ENCODE data around the gene ELMO3. TPM values are rescaled to one million over a fixed set of nuclear protein-coding genes. Genes with fewer than 3 reads are reported as not detected.
A peak's percentile ranks its signal among the peaks of the same experiment; 100 is the strongest.

ELMO3 gene
- total and polyA plus RNA-seq, 2 of the 13 experiments (the other 11 are each of a cell fraction or from before 2014, with no cell fraction given): 2.6 to 4.0 TPM

GRCh38 chr16:67177743-67178699, 20.9 kb upstream of the ELMO3 start (continued):
- peak; percentile 28; the same call in 1 of the 2 replicates for TF ChIP-seq KMT2B (CRISPR knock-in tag; IDR thresholded peaks at IDR 0.05)
- peak; percentile 65; the same call in 1 of the 2 replicates for TF ChIP-seq GABPB1 (CRISPR knock-in tag; IDR thresholded peaks at IDR 0.05)
- no peak for TF ChIP-seq CBX5 (CRISPR knock-in tag; IDR thresholded peaks at IDR 0.05; ENCODE audit: borderline replicate concordance)
- no peak for TF ChIP-seq SUZ12 (IDR thresholded peaks at IDR 0.05; ENCODE audit: low read depth, low read length)
- no peak for TF ChIP-seq NFE2L1 (CRISPR knock-in tag; IDR thresholded peaks at IDR 0.05; ENCODE audit: borderline replicate concordance)
- TF ChIP-seq PRDM10 (CRISPR knock-in tag; IDR thresholded peaks at IDR 0.05; ENCODE audit: low read depth): no peak
- TF ChIP-seq CAMTA2 (CRISPR knock-in tag; IDR thresholded peaks at IDR 0.05; ENCODE audit: borderline replicate concordance): 0 out of 2 replicates have a peak, but pooled peaks have one; percentile 53
- TF ChIP-seq RELA (CRISPR knock-in tag; IDR thresholded peaks at IDR 0.05): 0 out of 2 replicates have a peak, but pooled peaks have one; percentile 28
- peak; percentile 55; the same call in 1 of the 2 replicates for TF ChIP-seq POLR2AphosphoS5 (IDR thresholded peaks at IDR 0.05; ENCODE audit: low read depth, low read length)
- TF ChIP-seq ZNF550 (CRISPR knock-in tag; IDR thresholded peaks at IDR 0.05; ENCODE audit: borderline replicate concordance): 0 out of 2 replicates have a peak, but pooled peaks have one; percentile 47
- TF ChIP-seq HIVEP1 (CRISPR knock-in tag; IDR thresholded peaks at IDR 0.05): no peak
- peak; percentile 85 for TF ChIP-seq HBP1 (CRISPR knock-in tag; IDR thresholded peaks at IDR 0.05; ENCODE audit: low read depth)
- TF ChIP-seq SALL2 (CRISPR knock-in tag; IDR thresholded peaks at IDR 0.05): 0 out of 2 replicates have a peak, but pooled peaks have one; percentile 48
- no peak for TF ChIP-seq GLI4 (CRISPR knock-in tag; IDR thresholded peaks at IDR 0.05; ENCODE audit: borderline replicate concordance)
- TF ChIP-seq ZNF597 (CRISPR knock-in tag; IDR thresholded peaks at IDR 0.05): no peak
- TF ChIP-seq RAD21 (CRISPR knock-in tag; IDR thresholded peaks at IDR 0.05): no peak; the same call in 1 of the 2 replicates
- peak; percentile 74; the same call in 1 of the 2 replicates for TF ChIP-seq ZNF772 (CRISPR knock-in tag; IDR thresholded peaks at IDR 0.05)
- TF ChIP-seq ELF3 (CRISPR knock-in tag; IDR thresholded peaks at IDR 0.05): 0 out of 2 replicates have a peak, but pooled peaks have one; percentile 21
- peak; percentile 73 for TF ChIP-seq AGO2 (optimal IDR thresholded peaks at IDR 0.05; ENCODE audit: low read depth, low read length)
- TF ChIP-seq EP300 (IDR thresholded peaks at IDR 0.05; ENCODE audit: low read depth in 2 of 2, low read length in 2 of 2): no peak
- no peak for TF ChIP-seq EP300 (CRISPR knock-in tag; IDR thresholded peaks at IDR 0.05; ENCODE audit: borderline replicate concordance)
- no peak; the same call in 1 of the 2 replicates for TF ChIP-seq ZNF839 (CRISPR knock-in tag; IDR thresholded peaks at IDR 0.05; ENCODE audit: borderline replicate concordance)
- TF ChIP-seq HMG20B (CRISPR knock-in tag; conservative IDR thresholded peaks at IDR 0.05): no peak

All from HepG2 (cell line).